HepG2 (cell line): ENCODE results near the gene SH3GLB2. TPM values are rescaled to one million over a fixed set of nuclear protein-coding genes. Genes with fewer than 3 reads are reported as not detected.

Experiments
- E2F1 ChIP-seq: sonication (generic); formaldehyde crosslinking; IDR thresholded peaks from 2 replicates; pipeline ENCODE4 v1.5.0; 2020; ENCODE audit warnings: missing genetic modification reagents
- E2F5 ChIP-seq: sonication (generic); formaldehyde crosslinking; conservative IDR thresholded peaks from 2 replicates; pipeline ENCODE4 v1.4.0; 2020; ENCODE audit warnings: missing genetic modification reagents
- GATA4 ChIP-seq: sonication (generic); IDR thresholded peaks from 2 replicates; pipeline ENCODE4 v1.6.1; 2016; ENCODE audit warnings: antibody characterized with exemption, low read depth, borderline replicate concordance
- HNF4A ChIP-seq: sonication (generic); formaldehyde crosslinking; IDR thresholded peaks from 2 replicates; pipeline ENCODE4 v1.4.0; 2020; ENCODE audit warnings: missing genetic modification reagents
- HNRNPUL1 ChIP-seq: fragments of 200-400 bp; formaldehyde crosslinking; IDR thresholded peaks from 2 replicates; pipeline ENCODE4 v1.6.1; 2017; ENCODE audit warnings: low read depth, mild to moderate bottlenecking, low read length, moderate library complexity
- MBD4 ChIP-seq: IDR thresholded peaks from 2 replicates; pipeline ENCODE4 v1.6.1; 2012; ENCODE audit warnings: low read length, inconsistent platforms, borderline replicate concordance
- SMC3 ChIP-seq: IDR thresholded peaks from 2 replicates; pipeline ENCODE4 v1.6.1; 2011; ENCODE audit warnings: low read length, improper control_type of control experiment
- THAP11 ChIP-seq: IDR thresholded peaks from 2 replicates; pipeline ENCODE4 v1.6.1; 2016; ENCODE audit warnings: missing biosample characterization, missing genetic modification reagents
- ZIK1 ChIP-seq: sonication (generic); formaldehyde crosslinking; IDR thresholded peaks from 2 replicates; pipeline ENCODE4 v1.5.0; 2020; ENCODE audit warnings: mild to moderate bottlenecking, low read depth, missing genetic modification reagents, borderline replicate concordance
- ZNF224 ChIP-seq: sonication (generic); formaldehyde crosslinking; IDR thresholded peaks from 2 replicates; pipeline ENCODE4 v1.5.0; 2020; ENCODE audit warnings: mild to moderate bottlenecking, missing genetic modification reagents
- ZNF276 ChIP-seq: sonication (generic); formaldehyde crosslinking; IDR thresholded peaks from 2 replicates; pipeline ENCODE4 v1.4.0; 2020; ENCODE audit warnings: mild to moderate bottlenecking, low read depth, missing genetic modification reagents
- ZNF318 ChIP-seq: sonication (generic); formaldehyde crosslinking; IDR thresholded peaks from 2 replicates; pipeline ENCODE4 v1.4.0; 2020; ENCODE audit warnings: mild to moderate bottlenecking, missing genetic modification reagents
- ZNF335 ChIP-seq: sonication (generic); formaldehyde crosslinking; IDR thresholded peaks from 2 replicates; pipeline ENCODE4 v1.4.0; 2020; ENCODE audit warnings: missing genetic modification reagents
- ZNF446 ChIP-seq: sonication (generic); formaldehyde crosslinking; IDR thresholded peaks from 2 replicates; pipeline ENCODE4 v1.5.0; 2020; ENCODE audit warnings: mild to moderate bottlenecking, missing genetic modification reagents
- ZNF710 ChIP-seq: sonication (generic); formaldehyde crosslinking; IDR thresholded peaks from 2 replicates; pipeline ENCODE4 v1.5.0; 2020; ENCODE audit warnings: mild to moderate bottlenecking, missing genetic modification reagents, borderline replicate concordance
- polyA plus RNA-seq, 8 experiments: library from polyadenylated mRNA; depleted of rRNA in 3 of 8; stranded (reverse) in 7 of 8; unstranded in 1 of 8; fragments of >200 nt; fragmentation: Illumina TruSeq in 4 of 8; extraction: Trizol in 4 of 8; gene quantifications; 2 replicates each; pipeline versions ENCODE4 v1.2.1 to v1.2.3, GENCODE V29; 2011 to 2016; ENCODE audit warnings: low read depth in 4 of 8, missing spikeins in 1 of 8, mixed read lengths in 1 of 8; ENCODE audit not compliant: insufficient read depth in 1 of 8
- total RNA-seq, 5 experiments: library from RNA; depleted of rRNA; stranded (reverse); fragments of >200 nt; fragmentation: Illumina TruSeq; extraction: Trizol; gene quantifications; 2 replicates each; pipeline ENCODE4 v1.2.3, GENCODE V29; 2016; ENCODE audit warnings: low read depth in 1 of 5

SH3GLB2 gene
- total and polyA plus RNA-seq, 2 of the 13 experiments (the other 11 are each of a cell fraction or from before 2014, with no cell fraction given) = 24.0 to 40.6 TPM

GRCh38 chr9:129036241-129036922, 8.3 kb upstream of the SH3GLB2 start, which contains the start of gene MIGA2 (continued):
- TF ChIP-seq ZNF318 = no peak
- no peak for TF ChIP-seq ZIK1
- no peak; the same call in 1 of the 2 replicates for TF ChIP-seq E2F5 (CRISPR knock-in tag)
- peak; percentile 37; the same call in 1 of the 2 replicates for TF ChIP-seq ZNF335
- TF ChIP-seq ZNF446 = no peak
- no peak for TF ChIP-seq MBD4
- TF ChIP-seq E2F1 (CRISPR knock-in tag) = peak; percentile 74; the same call in 1 of the 2 replicates
- TF ChIP-seq ZNF710 = no peak; the same call in 1 of the 2 replicates
- no peak for TF ChIP-seq HNRNPUL1
- TF ChIP-seq GATA4 = peak; percentile 49; the same call in 1 of the 2 replicates
- 0 out of 2 replicates have a peak, but pooled peaks have one; percentile 19 for TF ChIP-seq HNF4A (CRISPR knock-in tag)
- no peak for TF ChIP-seq ZNF224 (CRISPR knock-in tag)
- no peak for TF ChIP-seq SMC3
- TF ChIP-seq THAP11 (CRISPR knock-in tag) = peak; percentile 75
- no peak for TF ChIP-seq ZNF276
